ENCODE measurements around the gene PDE6G.
"Not testable (repeated sequence)": the region's sequence is repeated elsewhere in the genome, so short reads cannot be mapped to it uniquely, and the experiment has no call there.

PDE6G gene

DNA sequence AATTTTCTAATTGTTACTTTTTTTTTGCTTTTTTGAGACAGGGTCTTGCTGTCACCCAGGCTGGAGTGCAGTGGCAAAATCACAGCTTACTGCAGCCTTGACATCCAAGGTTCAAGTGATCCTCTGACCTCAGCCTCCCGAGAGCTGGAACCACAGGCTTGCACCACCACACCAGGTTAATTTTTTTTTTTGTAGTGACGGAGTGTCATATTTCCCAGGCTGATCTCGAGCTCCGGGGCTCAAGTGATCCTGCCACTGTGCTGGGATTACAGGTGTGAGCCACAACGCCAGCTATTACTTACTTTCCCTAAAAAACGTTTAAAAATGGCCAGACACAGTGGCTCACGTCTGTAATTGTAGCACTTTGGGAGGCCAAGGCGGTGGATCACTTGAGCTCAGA is 26.1 kb downstream of the PDE6G start:
- DNase-seq: no peak

DNA sequence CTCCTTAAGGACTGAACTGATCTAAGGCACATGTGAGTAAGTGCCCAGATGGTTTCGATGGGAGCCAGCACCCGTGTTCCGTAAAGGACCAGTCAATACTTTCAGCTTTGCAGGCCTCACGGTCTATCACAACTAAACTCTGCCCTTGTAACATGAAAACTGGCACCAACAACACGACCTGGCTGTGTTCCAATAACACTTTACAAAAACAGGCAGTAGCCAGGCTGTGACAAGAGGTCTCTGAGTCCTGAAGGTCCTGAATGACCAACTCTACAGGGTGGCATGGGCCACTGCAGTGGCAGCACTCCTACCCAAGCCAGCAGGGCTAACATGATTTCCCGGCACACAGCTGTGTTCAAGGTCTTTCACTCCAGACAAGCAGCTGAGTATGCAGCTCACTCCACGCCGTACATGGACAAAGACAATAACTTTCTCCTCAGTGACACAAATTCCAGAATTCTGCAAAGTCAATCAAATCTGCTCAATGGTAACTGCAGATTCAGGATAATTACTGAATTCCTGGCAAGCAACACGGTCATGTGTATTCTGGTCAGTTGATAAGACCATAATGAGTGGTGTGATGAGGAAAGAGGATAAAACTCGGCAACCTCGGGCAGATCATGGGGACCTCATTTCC is 34.7 kb downstream of the PDE6G start:
- DNase-seq: no peak

GRCh38 chr17:81618307-81618706 is 38.0 kb downstream of the PDE6G start:
- not testable (repeated sequence) for DNase-seq

GRCh38 chr17:81616877-81617276 is 39.5 kb downstream of the PDE6G start:
- DNase-seq: no peak

GRCh38 chr17:81615401-81615930 is 40.9 kb downstream of the PDE6G start:
- no peak for DNase-seq

- DNase-seq: no peak
Observed at GRCh38 chr17:81612172-81612970, 44.0 kb downstream of the PDE6G start.

- no peak for DNase-seq
Observed at GRCh38 chr17:81609541-81610311, 46.6 kb downstream of the PDE6G start.

- DNase-seq: no peak
Observed at GRCh38 chr17:81608605-81609004, 47.7 kb downstream of the PDE6G start.

DNA sequence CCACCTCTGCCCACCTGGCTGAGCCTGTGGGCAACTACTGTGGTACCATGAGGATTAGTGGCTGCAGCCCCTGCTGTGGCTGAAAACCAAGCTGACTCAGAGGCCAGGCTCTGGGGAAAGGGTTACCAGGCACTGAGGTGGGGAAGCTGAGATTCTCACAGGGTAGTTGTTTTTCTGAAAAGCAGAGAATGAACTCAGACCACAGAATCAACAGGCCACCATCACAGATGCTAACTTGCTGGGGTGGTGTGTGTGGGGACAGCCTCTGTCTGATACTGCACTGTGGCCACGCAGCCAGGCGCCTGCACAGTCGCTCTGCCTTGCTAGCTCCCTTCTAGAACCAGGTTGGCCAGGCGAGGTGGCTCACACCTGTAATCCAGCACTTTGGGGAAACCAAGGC is 48.3 kb downstream of the PDE6G start:
- no peak for DNase-seq

DNA sequence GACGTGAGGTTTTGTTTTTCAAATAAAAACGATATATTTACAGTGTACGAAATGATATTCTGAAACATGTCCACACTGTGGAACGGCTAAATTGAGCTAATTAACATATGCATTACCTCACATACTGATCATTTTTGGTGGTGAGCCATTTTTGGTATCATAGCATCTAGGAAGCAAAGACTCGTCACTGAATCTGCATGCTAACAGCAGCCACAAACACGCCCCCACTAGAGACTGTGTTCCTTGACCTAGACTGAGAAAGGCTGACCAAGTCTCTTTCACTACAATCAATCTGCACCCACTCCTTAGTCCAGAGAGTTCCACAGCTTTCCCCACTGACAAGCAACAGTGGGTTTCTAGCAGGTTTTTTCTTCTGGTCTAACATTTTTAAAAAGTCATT is 48.9 kb downstream of the PDE6G start:
- DNase-seq: no peak

GRCh38 chr17:81603846-81604610 is 52.3 kb downstream of the PDE6G start:
- no peak for DNase-seq

DNA sequence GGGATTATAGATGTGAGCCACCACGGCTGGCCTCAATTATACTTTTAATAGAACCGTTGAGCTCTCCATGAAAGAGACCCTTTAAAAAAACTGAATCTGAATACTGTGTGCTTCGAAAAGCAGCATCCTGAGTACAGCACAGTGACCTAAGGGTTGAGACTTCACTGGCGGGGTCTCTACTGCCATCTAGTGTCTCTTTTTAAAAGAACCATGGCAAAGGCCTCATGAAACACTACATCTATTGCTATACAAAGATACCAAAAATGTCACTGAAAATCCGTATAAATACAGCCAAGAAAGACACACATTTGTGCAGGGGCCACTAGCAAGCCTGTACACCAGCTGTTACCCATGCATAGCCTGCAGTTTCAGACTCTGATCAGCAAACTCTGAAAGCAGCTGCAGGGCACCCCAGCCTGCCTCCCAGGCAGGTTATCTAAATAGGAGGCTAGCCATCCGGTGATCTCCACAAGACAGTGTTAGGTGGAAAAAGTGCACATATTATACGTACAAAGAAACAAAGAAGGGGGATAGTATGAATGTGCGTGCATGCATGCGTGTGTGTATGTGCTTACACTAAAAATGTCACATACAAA is 54.7 kb downstream of the PDE6G start:
- no peak for DNase-seq

Data from activated gamma-delta T cell (primary cell).